Suprapubic skin (tissue), 4 donors: ENCODE data around the gene RNASEH1.

Source experiments
- EP300 ChIP-seq: sonication (generic); formaldehyde crosslinking; IDR thresholded peaks from one replicate; pipeline ENCODE4 v1.6.1; 2017; ENCODE audit warnings: antibody characterized with exemption
- POLR2A ChIP-seq, 2 donors: fragments of 450-650 bp; IDR thresholded peaks; one replicate each; pipeline ENCODE4 v1.6.1; 2017; ENCODE audit warnings: antibody characterized with exemption in 2 of 2, mild to moderate bottlenecking in 2 of 2, moderate library complexity in 2 of 2
- POLR2AphosphoS5 ChIP-seq, 3 donors: sonication (generic); formaldehyde crosslinking; IDR thresholded peaks; one replicate each; pipeline ENCODE4 v1.6.1; 2017; ENCODE audit warnings: antibody characterized with exemption in 3 of 3
- TF ChIP-seq, protein P1 (sequence below), 2 donors: fragments of 200-600 bp in 1 of 2; fragments of 450-650 bp in 1 of 2; sonication (generic) in 1 of 2; IDR thresholded peaks; one replicate each; pipeline ENCODE4 v1.5.1; 2016 to 2019; ENCODE audit warnings: antibody characterized with exemption in 2 of 2, mild to moderate bottlenecking in 1 of 2, moderate library complexity in 1 of 2

GRCh38 chr2:3596901-3597417 lies 38.8 kb upstream of the RNASEH1 start:
- TF ChIP-seq POLR2AphosphoS5 (IDR thresholded peaks at IDR 0.05) (no peak), POLR2A (IDR thresholded peaks at IDR 0.05) (no peak), EP300 (no peak)
- TF ChIP-seq, protein P1, sequence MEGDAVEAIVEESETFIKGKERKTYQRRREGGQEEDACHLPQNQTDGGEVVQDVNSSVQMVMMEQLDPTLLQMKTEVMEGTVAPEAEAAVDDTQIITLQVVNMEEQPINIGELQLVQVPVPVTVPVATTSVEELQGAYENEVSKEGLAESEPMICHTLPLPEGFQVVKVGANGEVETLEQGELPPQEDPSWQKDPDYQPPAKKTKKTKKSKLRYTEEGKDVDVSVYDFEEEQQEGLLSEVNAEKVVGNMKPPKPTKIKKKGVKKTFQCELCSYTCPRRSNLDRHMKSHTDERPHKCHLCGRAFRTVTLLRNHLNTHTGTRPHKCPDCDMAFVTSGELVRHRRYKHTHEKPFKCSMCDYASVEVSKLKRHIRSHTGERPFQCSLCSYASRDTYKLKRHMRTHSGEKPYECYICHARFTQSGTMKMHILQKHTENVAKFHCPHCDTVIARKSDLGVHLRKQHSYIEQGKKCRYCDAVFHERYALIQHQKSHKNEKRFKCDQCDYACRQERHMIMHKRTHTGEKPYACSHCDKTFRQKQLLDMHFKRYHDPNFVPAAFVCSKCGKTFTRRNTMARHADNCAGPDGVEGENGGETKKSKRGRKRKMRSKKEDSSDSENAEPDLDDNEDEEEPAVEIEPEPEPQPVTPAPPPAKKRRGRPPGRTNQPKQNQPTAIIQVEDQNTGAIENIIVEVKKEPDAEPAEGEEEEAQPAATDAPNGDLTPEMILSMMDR (IDR thresholded peaks at IDR 0.05) = no peak
